Muscle layer of duodenum (tissue), 2 donors: Measurements from ENCODE around the gene CASS4.

Experiments
- H3K27ac ChIP-seq: one replicate; pipeline ENCODE4 v1.7.0; 2013; ENCODE audit warnings: mild to moderate bottlenecking, low read length
- H3K27me3 ChIP-seq: one replicate; pipeline ENCODE4 v1.7.0; 2013; ENCODE audit warnings: low read depth, mild to moderate bottlenecking, control low read depth, low read length
- H3K36me3 ChIP-seq, 2 donors: one replicate each; pipeline ENCODE4 v1.7.0; 2013; ENCODE audit warnings: low read length in 2 of 2, control low read depth in 1 of 2, mild to moderate bottlenecking in 1 of 2; ENCODE audit not compliant: insufficient read depth in 2 of 2, control insufficient read depth in 1 of 2
- H3K4me1 ChIP-seq, 2 donors: one replicate each; pipeline ENCODE4 v1.7.0; 2013; ENCODE audit warnings: low read length in 2 of 2, mild to moderate bottlenecking in 2 of 2, control low read depth in 1 of 2, moderate library complexity in 1 of 2; ENCODE audit not compliant: insufficient read depth in 2 of 2, control insufficient read depth in 1 of 2
- H3K4me3 ChIP-seq, 2 donors: one replicate each; pipeline ENCODE4 v1.7.0; 2013; ENCODE audit warnings: low read length in 2 of 2, low read depth in 1 of 2, mild to moderate bottlenecking in 1 of 2
- H3K9me3 ChIP-seq, 2 donors: one replicate each; pipeline ENCODE4 v1.7.0; 2013; ENCODE audit warnings: low read length in 2 of 2, control low read depth in 1 of 2, mild to moderate bottlenecking in 1 of 2; ENCODE audit not compliant: control insufficient read depth in 1 of 2
- donor health status: healthy.

CASS4 gene

GRCh38 chr20:56447227-56447626, 35.2 kb downstream of the CASS4 start:
- Histone ChIP-seq H3K36me3 (no peaks in the 10 kb centered on the region), H3K4me1 (no peaks in the 10 kb centered on the region), H3K27me3 (no peaks in the 10 kb centered on the region), H3K4me3 (no peak overlapping the region), H3K27ac (no peak overlapping the region), H3K9me3 (no peaks in the 10 kb centered on the region)

- Histone ChIP-seq H3K4me1 (no peaks in the 10 kb centered on the region), H3K36me3 (no peaks in the 10 kb centered on the region), H3K27me3 (no peaks in the 10 kb centered on the region), H3K9me3 (no peaks in the 10 kb centered on the region), H3K27ac (no peak overlapping the region), H3K4me3 (no peak overlapping the region)
These were observed 37.4 kb downstream of the CASS4 start for GRCh38 chr20:56449459-56449858.

GRCh38 chr20:56451056-56451765, 39.2 kb downstream of the CASS4 start:
- no peak overlapping the region for H3K4me3 ChIP-seq
- no peaks in the 10 kb centered on the region for H3K36me3 ChIP-seq
- no peaks in the 10 kb centered on the region for H3K4me1 ChIP-seq
- no peaks in the 10 kb centered on the region for H3K9me3 ChIP-seq
- no peaks in the 10 kb centered on the region for H3K27me3 ChIP-seq
- H3K27ac ChIP-seq: no peak overlapping the region

- no peak overlapping the region for H3K4me3 ChIP-seq
- H3K9me3 ChIP-seq: no peaks in the 10 kb centered on the region
- no peak overlapping the region for H3K27ac ChIP-seq
- H3K36me3 ChIP-seq: no peaks in the 10 kb centered on the region
- H3K27me3 ChIP-seq: no peaks in the 10 kb centered on the region
- H3K4me1 ChIP-seq: no peaks in the 10 kb centered on the region
These were observed 41.3 kb downstream of the CASS4 start for GRCh38 chr20:56453352-56453751.

- Histone ChIP-seq H3K4me3 (no peak overlapping the region), H3K36me3 (no peaks in the 10 kb centered on the region), H3K4me1 (no peaks in the 10 kb centered on the region), H3K9me3 (no peaks in the 10 kb centered on the region), H3K27ac (no peak overlapping the region), H3K27me3 (no peaks in the 10 kb centered on the region)
These were observed 42.7 kb downstream of the CASS4 start for GRCh38 chr20:56454754-56455153.

GRCh38 chr20:56458206-56458821, 46.3 kb downstream of the CASS4 start:
- Histone ChIP-seq H3K4me1 (no peaks in the 10 kb centered on the region), H3K36me3 (no peaks in the 10 kb centered on the region), H3K9me3 (no peaks in the 10 kb centered on the region), H3K27ac (no peak overlapping the region), H3K27me3 (no peaks in the 10 kb centered on the region), H3K4me3 (no peak overlapping the region)

GRCh38 chr20:56460459-56460858, 48.4 kb downstream of the CASS4 start:
- Histone ChIP-seq H3K27me3 (no peaks in the 10 kb centered on the region), H3K36me3 (no peaks in the 10 kb centered on the region), H3K9me3 (no peaks in the 10 kb centered on the region), H3K27ac (no peak overlapping the region), H3K4me3 (no peak overlapping the region), H3K4me1 (no peaks in the 10 kb centered on the region)

GRCh38 chr20:56461576-56461975, 49.5 kb downstream of the CASS4 start:
- Histone ChIP-seq H3K36me3 (no peaks in the 10 kb centered on the region), H3K27ac (no peak overlapping the region), H3K4me1 (no peaks in the 10 kb centered on the region), H3K9me3 (no peaks in the 10 kb centered on the region), H3K4me3 (no peak overlapping the region), H3K27me3 (no peaks in the 10 kb centered on the region)

- Histone ChIP-seq H3K4me1 (no peaks in the 10 kb centered on the region), H3K36me3 (no peaks in the 10 kb centered on the region), H3K4me3 (no peak overlapping the region), H3K9me3 (no peaks in the 10 kb centered on the region), H3K27ac (no peak overlapping the region), H3K27me3 (no peaks in the 10 kb centered on the region)
These were observed 51.4 kb downstream of the CASS4 start for GRCh38 chr20:56463428-56463827.

- Histone ChIP-seq H3K27me3 (no peaks in the 10 kb centered on the region), H3K4me3 (no peak overlapping the region), H3K9me3 (no peaks in the 10 kb centered on the region), H3K27ac (no peak overlapping the region), H3K4me1 (peaks cover 4 to 21% of the 10 kb centered on the region in 2 donors), H3K36me3 (no peaks in the 10 kb centered on the region)
These were observed 53.9 kb downstream of the CASS4 start for GRCh38 chr20:56465997-56466396.

- Histone ChIP-seq H3K9me3 (no peaks in the 10 kb centered on the region), H3K27ac (peak overlapping the region; percentile 52), H3K4me3 (peak overlapping the region; percentile 93 to 97), H3K36me3 (peaks cover 0 to 2% of the 10 kb centered on the region in 2 donors), H3K4me1 (peaks cover 4 to 24% of the 10 kb centered on the region in 2 donors), H3K27me3 (no peaks in the 10 kb centered on the region)
These were observed 55.9 kb downstream of the CASS4 start for GRCh38 chr20:56467968-56468315.
